Kidney glomerular epithelial cell (primary cell): Measurements from ENCODE around the gene THRB.

ENCODE experiments used
- DNase-seq: peaks from one replicate; lab custom pipeline; 2025; lab: John Stamatoyannopoulos, UW

THRB gene

GRCh38 chr3:24349367-24350019, 145.2 kb downstream of the THRB start:
- DNase-seq = no peak

- no peak for DNase-seq
Observed at GRCh38 chr3:24348348-24348747, 146.3 kb downstream of the THRB start.

GRCh38 chr3:24344784-24345439, 149.7 kb downstream of the THRB start:
- DNase-seq = no peak

- DNase-seq = peak; percentile 17
Observed at GRCh38 chr3:24343084-24343783, 151.4 kb downstream of the THRB start.

GRCh38 chr3:24342275-24342674, 152.4 kb downstream of the THRB start:
- DNase-seq = no peak

- DNase-seq = no peak
Observed at GRCh38 chr3:24341668-24342067, 153.0 kb downstream of the THRB start.

GRCh38 chr3:24340966-24341365, 153.7 kb downstream of the THRB start:
- no peak for DNase-seq

- DNase-seq = no peak
Observed at GRCh38 chr3:24340161-24340560, 154.5 kb downstream of the THRB start.

- DNase-seq = no peak
Observed at GRCh38 chr3:24339266-24339825, 155.3 kb downstream of the THRB start.

- no peak for DNase-seq
Observed at GRCh38 chr3:24338409-24339130, 156.1 kb downstream of the THRB start.

- DNase-seq = no peak
Observed at GRCh38 chr3:24336101-24336500, 158.5 kb downstream of the THRB start.

GRCh38 chr3:24332092-24332491, 162.6 kb downstream of the THRB start:
- no peak for DNase-seq

GRCh38 chr3:24323272-24323671, 171.4 kb downstream of the THRB start:
- no peak for DNase-seq

- no peak for DNase-seq
Observed at GRCh38 chr3:24320601-24321000, 174.0 kb downstream of the THRB start.

- peak; percentile 74 for DNase-seq
Observed at GRCh38 chr3:24318677-24319287, 175.9 kb downstream of the THRB start.

GRCh38 chr3:24316887-24317383, 177.7 kb downstream of the THRB start:
- no peak for DNase-seq

GRCh38 chr3:24315971-24316370, 178.7 kb downstream of the THRB start:
- DNase-seq = peak; percentile 29

- DNase-seq = no peak
Observed at GRCh38 chr3:24315356-24315755, 179.3 kb downstream of the THRB start.

GRCh38 chr3:24311881-24312280, 182.8 kb downstream of the THRB start:
- no peak for DNase-seq

- no peak for DNase-seq
Observed at GRCh38 chr3:24310887-24311286, 183.8 kb downstream of the THRB start.

- no peak for DNase-seq
Observed at GRCh38 chr3:24306518-24306917, 188.1 kb downstream of the THRB start.
